Measurements from ENCODE around the gene ZNRF2.

DNA sequence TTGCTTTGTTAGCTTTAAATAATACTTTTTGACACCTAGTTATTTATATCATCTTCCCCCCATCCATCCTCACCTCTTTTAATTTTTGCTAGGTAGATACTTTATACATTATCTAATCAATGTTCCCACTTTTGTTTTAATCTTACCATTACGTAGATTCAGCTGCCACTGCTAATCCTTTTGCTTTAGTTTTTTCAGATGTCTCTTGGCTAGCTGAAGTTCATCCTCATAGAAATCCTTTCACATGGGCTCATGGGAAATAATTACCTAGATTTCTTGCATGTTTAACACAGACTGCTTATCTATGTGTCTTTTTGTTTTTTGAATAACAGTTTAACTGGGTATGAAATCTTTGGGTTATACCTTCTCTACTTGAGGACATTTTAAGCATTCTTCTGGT lies 60.1 kb downstream of the ZNRF2 start:
- TF ChIP-seq, protein P1, sequence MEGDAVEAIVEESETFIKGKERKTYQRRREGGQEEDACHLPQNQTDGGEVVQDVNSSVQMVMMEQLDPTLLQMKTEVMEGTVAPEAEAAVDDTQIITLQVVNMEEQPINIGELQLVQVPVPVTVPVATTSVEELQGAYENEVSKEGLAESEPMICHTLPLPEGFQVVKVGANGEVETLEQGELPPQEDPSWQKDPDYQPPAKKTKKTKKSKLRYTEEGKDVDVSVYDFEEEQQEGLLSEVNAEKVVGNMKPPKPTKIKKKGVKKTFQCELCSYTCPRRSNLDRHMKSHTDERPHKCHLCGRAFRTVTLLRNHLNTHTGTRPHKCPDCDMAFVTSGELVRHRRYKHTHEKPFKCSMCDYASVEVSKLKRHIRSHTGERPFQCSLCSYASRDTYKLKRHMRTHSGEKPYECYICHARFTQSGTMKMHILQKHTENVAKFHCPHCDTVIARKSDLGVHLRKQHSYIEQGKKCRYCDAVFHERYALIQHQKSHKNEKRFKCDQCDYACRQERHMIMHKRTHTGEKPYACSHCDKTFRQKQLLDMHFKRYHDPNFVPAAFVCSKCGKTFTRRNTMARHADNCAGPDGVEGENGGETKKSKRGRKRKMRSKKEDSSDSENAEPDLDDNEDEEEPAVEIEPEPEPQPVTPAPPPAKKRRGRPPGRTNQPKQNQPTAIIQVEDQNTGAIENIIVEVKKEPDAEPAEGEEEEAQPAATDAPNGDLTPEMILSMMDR (IDR thresholded peaks at IDR 0.05) = no peak
- TF ChIP-seq POLR2A (IDR thresholded peaks at IDR 0.05) = no peak

Data from adrenal gland (tissue), 5 donors.